LNCAP (cell line): ENCODE measurements around the gene OR10C1.

Source experiments
- CTCF ChIP-seq: fragments of 450-650 bp; IDR thresholded peaks from 2 replicates; pipeline ENCODE4 v1.5.1; 2017; ENCODE audit warnings: mild to moderate bottlenecking

OR10C1 gene

DNA sequence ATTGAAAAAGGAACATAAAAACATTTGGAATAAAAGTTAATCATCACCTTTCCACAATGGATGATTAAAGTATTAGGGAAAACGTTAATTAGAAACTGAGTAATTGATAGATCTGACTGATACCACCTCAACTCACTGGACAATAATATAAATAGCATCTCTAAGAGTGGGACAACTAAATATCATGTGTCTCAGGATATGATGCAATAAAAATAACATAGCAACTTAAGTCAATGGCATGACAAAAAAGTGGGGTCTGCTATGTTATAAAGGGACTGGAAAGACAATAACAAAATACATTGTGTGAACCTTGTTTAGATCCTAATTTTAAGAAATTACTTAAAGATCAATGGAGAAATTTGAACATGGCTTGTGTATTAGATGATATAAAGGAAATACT lies 14.0 kb upstream of the OR10C1 start:
- TF ChIP-seq CTCF = no peak

GRCh38 chr6:29426654-29427053 lies 12.5 kb upstream of the OR10C1 start:
- no peak for TF ChIP-seq CTCF

DNA sequence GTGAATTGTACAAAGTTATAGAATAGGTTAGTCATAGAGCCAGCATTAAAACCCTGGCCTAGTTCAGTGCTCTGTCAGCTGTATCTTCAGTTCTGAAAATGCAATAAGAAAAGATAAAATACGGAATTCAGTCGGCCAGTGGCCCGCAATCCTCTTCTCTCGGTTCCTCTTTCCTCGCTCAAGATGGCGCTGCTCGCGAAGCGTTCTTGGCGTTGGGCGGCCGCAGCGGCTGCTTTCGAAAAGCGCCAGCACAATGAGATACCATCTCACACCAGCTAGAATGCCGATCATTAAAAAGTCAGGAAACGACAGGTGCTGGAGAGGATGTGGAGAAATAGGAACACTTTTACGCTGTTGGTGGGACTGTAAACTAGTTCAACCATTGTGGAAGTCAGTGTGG lies 2.4 kb upstream of the OR10C1 start:
- TF ChIP-seq CTCF = peak; percentile 59

- no peak for TF ChIP-seq CTCF
These were observed 3.6 kb downstream of the OR10C1 start for GRCh38 chr6:29442719-29443118.

DNA sequence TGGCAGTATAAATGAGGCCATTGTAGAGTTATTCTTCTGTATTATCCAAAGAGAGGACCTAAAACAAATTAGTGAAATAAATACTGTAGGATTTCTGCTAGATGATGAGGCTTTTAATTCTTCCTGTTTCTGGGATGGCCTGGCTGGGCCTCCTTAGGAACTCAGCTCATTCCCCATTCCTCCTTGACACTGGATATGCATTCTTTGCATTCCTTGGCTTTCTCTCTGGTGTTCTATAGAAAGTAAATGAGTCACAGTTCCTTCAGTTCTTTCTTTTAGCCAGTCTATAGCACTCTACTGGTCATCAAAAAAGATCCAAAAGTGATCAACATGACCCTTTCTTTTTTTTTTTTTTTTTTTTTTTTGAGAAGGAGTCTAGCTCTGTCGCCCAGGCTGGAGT lies 8.6 kb downstream of the OR10C1 start:
- no peak for TF ChIP-seq CTCF

DNA sequence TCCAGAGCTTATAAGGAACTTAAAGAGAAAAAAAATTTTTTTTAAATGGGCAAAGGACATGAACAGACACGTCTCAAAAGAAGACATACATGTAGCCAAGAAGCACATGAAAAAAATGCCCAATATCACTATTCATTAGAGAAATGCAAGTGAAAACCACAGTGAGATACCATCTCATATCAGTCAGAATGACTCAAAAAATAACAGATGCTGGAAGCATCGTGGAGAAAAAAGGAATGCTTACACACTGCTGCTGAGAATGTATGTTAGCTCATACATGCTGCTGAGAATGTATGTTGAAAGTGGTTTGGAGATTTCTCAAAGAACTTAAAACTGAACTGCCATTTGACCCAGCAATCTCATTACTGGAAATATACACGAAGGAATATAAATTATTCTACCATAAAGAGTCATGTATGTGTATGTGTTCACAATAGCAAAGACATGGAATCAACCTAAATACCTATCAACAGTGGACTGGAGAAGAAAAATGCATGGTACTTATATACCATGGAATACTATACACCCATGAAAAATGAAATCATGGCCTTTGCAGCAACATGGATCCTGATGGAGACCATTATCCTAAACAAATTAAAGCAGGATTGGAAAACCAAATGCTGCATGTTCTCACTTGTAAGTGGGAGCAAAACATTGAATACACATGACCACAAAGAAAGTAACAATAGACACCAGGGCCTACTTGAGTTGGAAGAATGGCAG lies 12.5 kb downstream of the OR10C1 start:
- no peak for TF ChIP-seq CTCF

DNA sequence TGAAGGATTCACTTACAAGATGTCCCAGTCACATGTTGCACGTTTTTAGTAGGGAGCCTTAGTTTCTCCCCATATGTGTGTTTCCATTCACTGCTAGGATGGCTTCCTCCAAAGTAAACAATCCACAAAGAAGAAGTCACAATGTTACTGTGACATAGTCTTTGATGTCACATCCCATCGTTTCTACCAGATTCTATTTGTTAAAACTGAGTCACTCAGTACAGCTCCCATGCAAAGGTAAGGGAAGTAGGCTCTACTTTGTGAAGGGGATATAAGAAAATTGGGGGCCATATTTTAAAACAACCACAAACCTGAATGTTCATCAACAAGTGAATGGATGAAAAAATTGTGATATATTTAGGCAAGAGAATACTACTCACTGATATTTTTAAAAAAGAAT lies 17.9 kb downstream of the OR10C1 start, which contains the start of the genes OR11A1 and OR2H1:
Gene OR11A1 (minus strand): TSS at position 101 of the 400 bp plus-strand sequence. CDS start 29,430 bp downstream, outside the sequence.
Gene OR2H1 (plus strand): TSS at position 185 of the 400 bp plus-strand sequence. CDS start 4,615 bp downstream, outside the sequence.
- no peak for TF ChIP-seq CTCF
